Measurements from ENCODE around the gene ASTN2.

Gene ASTN2

DNA sequence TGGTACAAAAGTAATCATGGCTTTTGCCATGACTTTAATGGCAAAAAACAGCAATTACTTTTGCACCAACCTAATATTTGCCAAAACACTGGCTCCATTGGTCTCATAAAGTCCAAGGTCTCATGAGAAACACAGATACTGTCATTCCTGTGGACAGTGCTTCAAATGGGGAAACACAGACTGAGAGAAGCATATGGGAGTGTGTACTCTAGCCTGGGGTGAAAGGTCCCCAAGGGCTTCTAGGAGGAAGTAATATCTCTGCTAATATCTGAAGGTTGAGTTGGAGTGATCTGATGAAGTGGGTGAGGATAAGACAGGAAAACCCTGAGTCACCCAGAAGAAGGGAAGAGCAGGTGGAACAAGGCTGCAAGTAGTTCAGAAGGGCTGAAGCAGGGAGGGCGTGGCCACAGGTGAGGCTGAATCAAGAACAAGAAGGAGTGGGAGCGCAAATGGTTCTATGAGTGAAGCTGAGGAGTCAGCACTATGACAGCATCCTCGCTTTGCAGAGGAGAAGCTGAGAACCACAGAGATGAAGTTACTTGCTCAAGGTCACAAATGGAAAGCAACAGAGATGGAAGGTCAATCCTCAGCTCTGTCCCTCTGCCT, 164.1 kb downstream of the ASTN2 start:
- DNase-seq: no peak
- no peak for TF ChIP-seq POLR2A (IDR thresholded peaks at IDR 0.05; ENCODE audit: low read length)
- TF ChIP-seq GATA1 (IDR thresholded peaks at IDR 0.05; ENCODE audit: low read depth, low read length): no peak

DNA sequence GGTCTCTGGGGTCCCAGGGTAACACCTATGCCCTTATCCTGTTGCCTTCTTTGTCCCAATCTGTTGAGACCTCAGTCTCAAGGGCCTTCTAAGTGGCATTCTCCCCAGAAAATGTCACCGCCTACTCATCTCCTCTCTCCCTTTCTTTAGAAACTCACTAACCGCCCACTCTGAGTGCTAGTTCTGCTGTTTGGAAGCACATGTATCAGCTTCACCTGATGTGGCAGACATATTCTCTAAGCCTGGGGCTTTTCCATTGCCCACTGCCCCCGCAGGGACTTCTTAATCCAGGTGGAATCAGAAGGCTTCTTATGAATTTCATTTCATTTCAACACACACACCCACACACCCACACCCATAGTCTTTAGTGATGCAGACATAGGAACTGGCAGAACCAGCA, 165.1 kb downstream of the ASTN2 start:
- TF ChIP-seq GATA1 (IDR thresholded peaks at IDR 0.05; ENCODE audit: low read depth, low read length): no peak
- TF ChIP-seq POLR2A (IDR thresholded peaks at IDR 0.05; ENCODE audit: low read length): no peak
- DNase-seq: no peak

GRCh38 chr9:117247266-117247665, 167.6 kb downstream of the ASTN2 start:
- peak in 1 of 2 experiments; percentile 1 for DNase-seq
- TF ChIP-seq POLR2A (IDR thresholded peaks at IDR 0.05; ENCODE audit: low read length) (no peak), GATA1 (IDR thresholded peaks at IDR 0.05; ENCODE audit: low read depth, low read length) (no peak)

GRCh38 chr9:117245175-117245829, 169.6 kb downstream of the ASTN2 start:
- TF ChIP-seq GATA1 (IDR thresholded peaks at IDR 0.05; ENCODE audit: low read depth, low read length): no peak
- TF ChIP-seq POLR2A (IDR thresholded peaks at IDR 0.05; ENCODE audit: low read length): no peak
- no peak for DNase-seq

DNA sequence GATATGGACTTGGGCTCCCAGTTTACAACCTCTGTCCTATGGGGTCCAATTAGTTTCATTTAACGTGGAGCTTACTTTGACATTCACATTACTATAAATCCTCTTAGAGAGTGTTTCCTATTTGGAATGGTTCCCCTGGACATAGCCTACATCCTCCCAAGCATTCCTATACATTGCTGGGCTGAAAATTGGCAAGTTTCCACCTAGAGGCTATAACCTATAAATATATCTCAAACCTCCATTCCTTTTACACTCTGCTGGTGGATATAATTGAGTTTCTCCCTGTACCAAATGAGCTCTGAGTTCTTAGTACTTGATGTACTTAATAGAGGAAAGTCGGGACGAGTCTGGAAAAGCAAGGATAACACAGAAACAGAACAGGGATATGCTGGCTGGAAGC, 172.8 kb downstream of the ASTN2 start:
- TF ChIP-seq GATA1 (IDR thresholded peaks at IDR 0.05; ENCODE audit: low read depth, low read length) (no peak), POLR2A (IDR thresholded peaks at IDR 0.05; ENCODE audit: low read length) (no peak)
- DNase-seq: no peak

DNA sequence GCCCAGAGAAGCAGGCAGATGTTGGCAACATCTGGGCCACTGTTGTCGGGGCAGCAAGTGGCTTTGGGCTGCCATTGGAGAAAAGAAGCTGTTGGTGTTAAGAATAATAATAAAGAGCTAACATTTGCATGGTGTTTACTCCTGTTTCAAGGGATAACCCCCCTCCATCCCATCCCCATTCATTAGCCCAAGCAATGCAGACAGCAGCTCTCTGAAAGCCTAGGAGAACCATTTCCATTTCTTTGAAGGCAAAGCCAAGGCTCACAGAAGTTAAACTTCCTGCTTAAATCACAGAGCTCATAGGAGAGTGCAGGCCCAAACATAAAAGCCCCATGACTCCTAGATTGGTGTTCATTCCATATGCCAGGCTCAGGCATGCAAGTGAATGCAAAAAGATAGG, 175.4 kb downstream of the ASTN2 start:
- TF ChIP-seq POLR2A (IDR thresholded peaks at IDR 0.05; ENCODE audit: low read length) (no peak), GATA1 (IDR thresholded peaks at IDR 0.05; ENCODE audit: low read depth, low read length) (no peak)
- DNase-seq: no peak

- TF ChIP-seq GATA1 (IDR thresholded peaks at IDR 0.05; ENCODE audit: low read depth, low read length) (no peak), POLR2A (IDR thresholded peaks at IDR 0.05; ENCODE audit: low read length) (no peak)
- no peak for DNase-seq
Measured at GRCh38 chr9:117234103-117234502, 180.8 kb downstream of the ASTN2 start.

- TF ChIP-seq GATA1 (IDR thresholded peaks at IDR 0.05; ENCODE audit: low read depth, low read length) (no peak), POLR2A (IDR thresholded peaks at IDR 0.05; ENCODE audit: low read length) (no peak)
- DNase-seq: no peak
Measured at GRCh38 chr9:117233016-117233415, 181.8 kb downstream of the ASTN2 start.

DNA sequence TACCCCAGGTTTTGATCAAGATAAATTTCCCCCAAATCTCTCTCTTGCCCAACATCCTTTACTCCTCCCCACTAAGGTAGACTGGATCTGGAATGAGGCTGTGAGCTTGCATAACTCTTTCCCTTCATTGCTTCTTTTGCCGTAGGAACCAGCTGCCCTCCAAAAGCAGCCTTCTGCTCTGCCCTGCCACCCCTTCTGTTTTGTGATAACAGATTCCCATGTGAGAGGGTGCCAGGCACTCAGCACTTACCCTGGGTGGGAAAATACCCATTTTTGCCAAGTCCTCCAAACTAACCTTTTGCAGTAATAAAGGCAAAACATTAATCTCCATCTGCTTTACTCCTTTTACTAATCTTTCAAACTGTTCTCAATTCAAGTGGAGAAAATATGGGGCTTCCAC, 182.6 kb downstream of the ASTN2 start:
- no peak for TF ChIP-seq POLR2A (IDR thresholded peaks at IDR 0.05; ENCODE audit: low read length)
- no peak for TF ChIP-seq GATA1 (IDR thresholded peaks at IDR 0.05; ENCODE audit: low read depth, low read length)
- DNase-seq: no peak

GRCh38 chr9:117231012-117231411, 183.8 kb downstream of the ASTN2 start:
- no peak for DNase-seq
- TF ChIP-seq GATA1 (IDR thresholded peaks at IDR 0.05; ENCODE audit: low read depth, low read length) (no peak), POLR2A (IDR thresholded peaks at IDR 0.05; ENCODE audit: low read length) (no peak)

- no peak for DNase-seq
- TF ChIP-seq GATA1 (IDR thresholded peaks at IDR 0.05; ENCODE audit: low read depth, low read length) (no peak), POLR2A (IDR thresholded peaks at IDR 0.05; ENCODE audit: low read length) (no peak)
Measured at GRCh38 chr9:117224695-117225094, 190.2 kb downstream of the ASTN2 start.

DNA sequence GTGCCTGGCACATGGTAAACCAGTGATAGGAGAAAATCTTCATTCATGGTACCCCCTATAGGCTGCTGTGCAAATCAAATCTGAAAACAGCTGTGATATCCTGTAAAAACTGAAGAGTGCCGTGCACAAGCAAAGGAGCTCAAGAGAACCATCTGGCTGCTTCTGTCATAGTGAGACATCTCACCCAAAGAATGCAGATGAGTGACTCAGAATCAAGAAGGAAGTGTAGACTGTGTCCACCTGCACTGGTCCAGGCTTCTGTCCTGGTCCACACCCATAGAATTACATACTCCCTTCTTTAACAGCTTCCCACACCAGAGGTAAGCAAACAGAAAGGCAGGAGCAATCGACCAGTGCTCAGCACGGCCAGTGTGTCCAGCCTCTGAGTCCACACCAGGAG, 195.9 kb downstream of the ASTN2 start:
- no peak for DNase-seq
- TF ChIP-seq GATA1 (IDR thresholded peaks at IDR 0.05; ENCODE audit: low read depth, low read length) (no peak), POLR2A (IDR thresholded peaks at IDR 0.05; ENCODE audit: low read length) (no peak)

- DNase-seq: no peak
Measured at GRCh38 chr9:117214416-117214815, 200.4 kb downstream of the ASTN2 start.

GRCh38 chr9:117211280-117211679, 203.6 kb downstream of the ASTN2 start:
- DNase-seq: no peak
- TF ChIP-seq GATA1 (IDR thresholded peaks at IDR 0.05; ENCODE audit: low read depth, low read length) (no peak), POLR2A (IDR thresholded peaks at IDR 0.05; ENCODE audit: low read length) (no peak)

More at GRCh38 chr9:117214416-117214815, 200.4 kb downstream of the ASTN2 start:
- no peak for TF ChIP-seq GATA1 (IDR thresholded peaks at IDR 0.05; ENCODE audit: low read depth, low read length)
- TF ChIP-seq POLR2A (IDR thresholded peaks at IDR 0.05; ENCODE audit: low read length): no peak

GRCh38 chr9:117205806-117206205, 209.1 kb downstream of the ASTN2 start:
- no peak for DNase-seq
- TF ChIP-seq POLR2A (IDR thresholded peaks at IDR 0.05; ENCODE audit: low read length) (no peak), GATA1 (IDR thresholded peaks at IDR 0.05; ENCODE audit: low read depth, low read length) (no peak)

Measured in erythroblast (primary cell).